ENCODE measurements around the gene MCM3AP.

The MCM3AP gene

GRCh38 chr21:46308431-46308830, 23.0 kb upstream of the MCM3AP start:
- no peak for DNase-seq (ENCODE audit: extremely low read depth, low read depth)
- TF ChIP-seq CTCF (IDR thresholded peaks at IDR 0.05; ENCODE audit: low read depth, low read length), result no peak

GRCh38 chr21:46307625-46308024, 22.2 kb upstream of the MCM3AP start:
- TF ChIP-seq CTCF (IDR thresholded peaks at IDR 0.05; ENCODE audit: low read depth, low read length), result no peak
- DNase-seq (ENCODE audit: extremely low read depth, low read depth), result no peak

- TF ChIP-seq CTCF (IDR thresholded peaks at IDR 0.05; ENCODE audit: low read depth, low read length), result no peak
- no peak for DNase-seq (ENCODE audit: extremely low read depth, low read depth)
Observed at GRCh38 chr21:46304955-46305354, 19.5 kb upstream of the MCM3AP start.

GRCh38 chr21:46304437-46304836, 19.0 kb upstream of the MCM3AP start:
- DNase-seq (ENCODE audit: extremely low read depth, low read depth), result no peak
- no peak for TF ChIP-seq CTCF (IDR thresholded peaks at IDR 0.05; ENCODE audit: low read depth, low read length)

GRCh38 chr21:46301759-46302158, 16.3 kb upstream of the MCM3AP start:
- no peak for TF ChIP-seq CTCF (IDR thresholded peaks at IDR 0.05; ENCODE audit: low read depth, low read length)
- DNase-seq (ENCODE audit: extremely low read depth, low read depth), result no peak

- no peak for DNase-seq (ENCODE audit: extremely low read depth, low read depth)
- no peak for TF ChIP-seq CTCF (IDR thresholded peaks at IDR 0.05; ENCODE audit: low read depth, low read length)
Observed at GRCh38 chr21:46299167-46299566, 13.8 kb upstream of the MCM3AP start.

GRCh38 chr21:46297338-46298271, 12.2 kb upstream of the MCM3AP start:
- no peak for DNase-seq (ENCODE audit: extremely low read depth, low read depth)
- no peak for TF ChIP-seq CTCF (IDR thresholded peaks at IDR 0.05; ENCODE audit: low read depth, low read length)
